Fibroblast of lung (primary cell): ENCODE measurements around the gene SPTLC1.

Experiments
- EZH2 ChIP-seq: IDR thresholded peaks from 2 replicates; pipeline ENCODE4 v1.5.1; 2012; ENCODE audit warnings: low read length, control low read depth, mild to moderate bottlenecking; ENCODE audit errors: missing control alignments
- TF ChIP-seq, protein P1 (sequence below), 2 donors: IDR thresholded peaks in 1 of 2; conservative IDR thresholded peaks in 1 of 2; 1 replicate in 1 of 2; 2 replicates in 1 of 2; pipeline ENCODE4 v1.5.1; 2011 to 2012; ENCODE audit warnings: low read length in 2 of 2, control low read depth in 1 of 2, inconsistent platforms in 1 of 2, low read depth in 1 of 2, mild to moderate bottlenecking in 1 of 2

DNA sequence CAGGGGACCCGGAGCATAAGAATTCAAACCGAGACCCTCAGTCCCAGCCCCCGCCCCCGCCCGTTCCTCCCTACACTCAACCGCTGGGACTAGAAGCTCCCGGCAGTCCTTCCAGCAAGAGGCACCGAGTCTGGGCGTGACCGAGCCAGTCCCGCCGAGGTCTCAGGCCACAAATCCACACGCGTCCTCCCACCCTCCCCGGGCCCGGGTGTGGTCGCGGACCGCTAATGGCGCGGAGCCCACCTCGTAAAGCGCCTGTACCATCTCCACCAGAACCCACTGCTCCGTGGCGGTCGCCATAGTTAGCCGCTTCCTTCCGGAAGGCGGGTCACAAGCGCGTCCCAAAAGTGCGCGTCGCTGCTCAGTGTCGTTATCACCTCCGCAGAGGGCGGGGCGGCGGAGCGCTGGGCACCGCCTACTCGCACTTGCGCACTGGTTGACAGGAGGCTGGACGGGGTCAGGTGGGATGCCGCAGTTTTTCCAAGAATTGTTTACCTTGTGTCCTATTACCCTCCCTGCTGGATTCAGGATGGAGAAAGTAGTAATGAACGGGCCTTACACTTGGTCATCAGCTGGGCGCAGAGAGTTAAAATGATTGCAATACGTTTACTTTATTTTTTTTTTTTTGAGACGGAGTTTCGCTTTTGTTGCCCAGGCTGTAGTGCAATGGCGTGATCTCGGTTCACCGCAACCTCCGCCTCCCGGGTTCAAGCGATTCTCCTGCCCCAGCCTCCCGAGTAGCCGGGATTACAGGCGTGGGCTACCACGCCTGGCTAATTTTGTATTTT is at the start of gene SPTLC1:
- TF ChIP-seq, protein P1, sequence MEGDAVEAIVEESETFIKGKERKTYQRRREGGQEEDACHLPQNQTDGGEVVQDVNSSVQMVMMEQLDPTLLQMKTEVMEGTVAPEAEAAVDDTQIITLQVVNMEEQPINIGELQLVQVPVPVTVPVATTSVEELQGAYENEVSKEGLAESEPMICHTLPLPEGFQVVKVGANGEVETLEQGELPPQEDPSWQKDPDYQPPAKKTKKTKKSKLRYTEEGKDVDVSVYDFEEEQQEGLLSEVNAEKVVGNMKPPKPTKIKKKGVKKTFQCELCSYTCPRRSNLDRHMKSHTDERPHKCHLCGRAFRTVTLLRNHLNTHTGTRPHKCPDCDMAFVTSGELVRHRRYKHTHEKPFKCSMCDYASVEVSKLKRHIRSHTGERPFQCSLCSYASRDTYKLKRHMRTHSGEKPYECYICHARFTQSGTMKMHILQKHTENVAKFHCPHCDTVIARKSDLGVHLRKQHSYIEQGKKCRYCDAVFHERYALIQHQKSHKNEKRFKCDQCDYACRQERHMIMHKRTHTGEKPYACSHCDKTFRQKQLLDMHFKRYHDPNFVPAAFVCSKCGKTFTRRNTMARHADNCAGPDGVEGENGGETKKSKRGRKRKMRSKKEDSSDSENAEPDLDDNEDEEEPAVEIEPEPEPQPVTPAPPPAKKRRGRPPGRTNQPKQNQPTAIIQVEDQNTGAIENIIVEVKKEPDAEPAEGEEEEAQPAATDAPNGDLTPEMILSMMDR (conservative IDR thresholded peaks at IDR 0.05 in 1 of 2, IDR thresholded peaks at IDR 0.05 in 1 of 2; ENCODE audit: low read depth in 1 of 2, low read length in 2 of 2) = no peak
- TF ChIP-seq EZH2 = no peak
